ENCODE data around the gene XIRP2.
A peak's percentile ranks its signal among the peaks of the same experiment; 100 is the strongest.

The XIRP2 gene

DNA sequence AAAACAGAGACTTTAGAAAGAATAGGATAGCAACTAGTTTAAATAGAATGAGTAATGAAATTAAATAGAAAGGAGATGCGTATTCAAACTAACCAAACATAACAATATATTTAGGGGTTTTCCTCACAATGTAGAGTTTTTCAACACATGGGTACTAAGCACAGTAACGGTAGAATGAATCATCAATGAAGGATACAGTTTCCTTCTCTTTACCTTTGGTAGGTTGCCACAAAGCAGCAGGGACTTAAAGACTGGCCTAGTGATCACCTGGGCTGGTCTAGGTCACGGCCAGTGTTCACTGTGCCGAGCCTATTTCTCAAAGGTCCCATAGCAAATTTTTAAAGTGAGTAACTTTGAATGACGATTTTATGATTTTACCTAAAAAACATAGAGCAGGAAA is 311.7 kb downstream of the XIRP2 start:
- Histone ChIP-seq H3K27ac (no peak overlapping the region), H3K4me3 (ENCODE audit: low read depth, low read length) (no peak overlapping the region), H3K36me3 (replicated peaks) (no peaks in the 10 kb centered on the region), H3K27me3 (replicated peaks) (no peaks in the 10 kb centered on the region)
- DNase-seq = no peak
- TF ChIP-seq, protein P1, sequence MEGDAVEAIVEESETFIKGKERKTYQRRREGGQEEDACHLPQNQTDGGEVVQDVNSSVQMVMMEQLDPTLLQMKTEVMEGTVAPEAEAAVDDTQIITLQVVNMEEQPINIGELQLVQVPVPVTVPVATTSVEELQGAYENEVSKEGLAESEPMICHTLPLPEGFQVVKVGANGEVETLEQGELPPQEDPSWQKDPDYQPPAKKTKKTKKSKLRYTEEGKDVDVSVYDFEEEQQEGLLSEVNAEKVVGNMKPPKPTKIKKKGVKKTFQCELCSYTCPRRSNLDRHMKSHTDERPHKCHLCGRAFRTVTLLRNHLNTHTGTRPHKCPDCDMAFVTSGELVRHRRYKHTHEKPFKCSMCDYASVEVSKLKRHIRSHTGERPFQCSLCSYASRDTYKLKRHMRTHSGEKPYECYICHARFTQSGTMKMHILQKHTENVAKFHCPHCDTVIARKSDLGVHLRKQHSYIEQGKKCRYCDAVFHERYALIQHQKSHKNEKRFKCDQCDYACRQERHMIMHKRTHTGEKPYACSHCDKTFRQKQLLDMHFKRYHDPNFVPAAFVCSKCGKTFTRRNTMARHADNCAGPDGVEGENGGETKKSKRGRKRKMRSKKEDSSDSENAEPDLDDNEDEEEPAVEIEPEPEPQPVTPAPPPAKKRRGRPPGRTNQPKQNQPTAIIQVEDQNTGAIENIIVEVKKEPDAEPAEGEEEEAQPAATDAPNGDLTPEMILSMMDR (IDR thresholded peaks at IDR 0.05; ENCODE audit: low read depth, low read length, missing control alignments) = no peak
- in situ Hi-C loops (cut with HindIII; ENCODE audit: low pct_ligation_motif_present, low sequenced_read_pairs) = no loop called here

- no peak for DNase-seq
- in situ Hi-C loops (cut with HindIII; ENCODE audit: low pct_ligation_motif_present, low sequenced_read_pairs) = no loop called here
- no peak overlapping the region for H3K4me3 ChIP-seq (ENCODE audit: low read depth, low read length)
- H3K27ac ChIP-seq = no peak overlapping the region
- TF ChIP-seq, protein P1 (IDR thresholded peaks at IDR 0.05; ENCODE audit: low read depth, low read length, missing control alignments) = no peak
- H3K27me3 ChIP-seq (replicated peaks) = no peaks in the 10 kb centered on the region
- H3K36me3 ChIP-seq (replicated peaks) = no peaks in the 10 kb centered on the region
Observed at GRCh38 chr2:167209784-167210183, 321.5 kb downstream of the XIRP2 start.

DNA sequence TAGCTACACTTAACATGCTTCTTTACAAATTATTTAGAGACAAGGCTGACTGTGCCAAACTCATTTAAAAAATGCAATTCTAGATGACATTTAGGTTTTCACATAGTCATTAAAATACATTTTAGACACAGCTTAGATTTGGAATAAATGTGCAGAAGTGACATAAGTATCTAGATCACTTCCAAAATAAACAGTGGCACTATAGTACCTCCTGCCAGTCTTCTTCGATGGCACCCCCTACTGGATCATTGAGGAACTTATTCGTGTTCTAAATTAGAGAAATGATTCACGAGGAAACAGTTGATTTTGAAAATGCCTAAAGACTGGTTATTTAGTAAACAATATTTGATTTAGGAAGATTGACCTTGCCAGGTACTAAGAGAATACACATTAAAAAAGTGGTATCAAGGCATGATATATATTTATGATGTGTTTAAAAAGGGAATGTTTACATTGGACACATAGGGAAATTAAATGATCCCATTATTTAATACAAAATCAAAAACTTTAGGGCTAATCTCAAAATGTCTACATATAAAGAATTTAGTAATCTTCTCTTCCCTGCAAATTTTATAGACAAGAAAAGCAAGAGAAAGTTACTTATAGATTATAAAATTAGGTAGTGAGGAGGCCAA is 323.9 kb downstream of the XIRP2 start:
- Histone ChIP-seq H3K27ac (no peak overlapping the region), H3K27me3 (replicated peaks) (no peaks in the 10 kb centered on the region), H3K36me3 (replicated peaks) (no peaks in the 10 kb centered on the region), H3K4me3 (ENCODE audit: low read depth, low read length) (no peak overlapping the region)
- peak; percentile 57 for DNase-seq
- in situ Hi-C loops (cut with HindIII; ENCODE audit: low pct_ligation_motif_present, low sequenced_read_pairs) = no loop called here
- TF ChIP-seq, protein P1 (IDR thresholded peaks at IDR 0.05; ENCODE audit: low read depth, low read length, missing control alignments) = peak; percentile 79

- TF ChIP-seq, protein P1 (IDR thresholded peaks at IDR 0.05; ENCODE audit: low read depth, low read length, missing control alignments) = no peak
- in situ Hi-C loops (cut with HindIII; ENCODE audit: low pct_ligation_motif_present, low sequenced_read_pairs) = no loop called here
- Histone ChIP-seq H3K36me3 (replicated peaks) (no peaks in the 10 kb centered on the region), H3K27ac (no peak overlapping the region), H3K27me3 (replicated peaks) (no peaks in the 10 kb centered on the region), H3K4me3 (ENCODE audit: low read depth, low read length) (no peak overlapping the region)
- no peak for DNase-seq
Observed at GRCh38 chr2:167215595-167215994, 327.3 kb downstream of the XIRP2 start.

DNA sequence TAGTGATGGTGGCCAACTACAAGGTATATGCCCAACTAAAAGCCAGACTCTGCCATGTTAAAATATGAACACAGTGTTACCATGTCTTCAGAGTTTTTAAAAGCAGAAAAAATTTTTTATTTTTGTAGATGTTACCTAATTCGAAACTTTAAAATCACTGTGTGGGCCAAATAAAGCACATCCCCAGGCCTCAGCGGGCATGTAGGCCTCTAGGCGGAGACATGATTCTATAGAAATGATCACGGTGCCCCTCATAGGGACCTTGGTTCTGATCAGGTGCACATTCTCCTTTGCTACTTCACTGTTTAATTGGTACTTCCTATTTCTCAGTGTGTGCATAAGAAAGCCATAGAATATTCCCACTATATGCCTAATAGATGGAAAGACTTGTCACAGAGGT is 349.2 kb downstream of the XIRP2 start:
- H3K36me3 ChIP-seq (replicated peaks) = no peaks in the 10 kb centered on the region
- DNase-seq = no peak
- in situ Hi-C loops (cut with HindIII; ENCODE audit: low pct_ligation_motif_present, low sequenced_read_pairs) = no loop called here
- no peaks in the 10 kb centered on the region for H3K27me3 ChIP-seq (replicated peaks)
- no peak overlapping the region for H3K27ac ChIP-seq
- TF ChIP-seq, protein P1 (IDR thresholded peaks at IDR 0.05; ENCODE audit: low read depth, low read length, missing control alignments) = no peak
- no peak overlapping the region for H3K4me3 ChIP-seq (ENCODE audit: low read depth, low read length)

DNA sequence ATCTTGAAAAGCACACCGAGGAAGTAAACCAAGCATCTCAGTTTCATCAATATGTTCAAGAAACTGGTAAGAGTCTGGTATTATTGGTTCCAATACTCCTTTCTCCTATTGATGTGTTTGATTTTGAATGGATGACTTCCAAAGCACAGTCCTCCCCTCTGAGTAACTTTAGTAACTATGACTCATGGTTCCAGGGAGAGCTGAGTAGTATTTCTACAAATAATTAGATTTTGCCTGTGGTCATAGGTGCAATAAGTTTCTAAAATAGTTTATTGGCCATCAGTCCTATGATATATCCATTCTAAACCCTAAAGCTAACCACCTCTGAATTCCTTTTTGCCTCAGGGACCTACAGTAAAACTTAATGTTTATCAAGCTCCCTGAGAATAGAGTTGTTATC is 352.4 kb downstream of the XIRP2 start:
- no peaks in the 10 kb centered on the region for H3K27me3 ChIP-seq (replicated peaks)
- no peak for DNase-seq
- TF ChIP-seq, protein P1 (IDR thresholded peaks at IDR 0.05; ENCODE audit: low read depth, low read length, missing control alignments) = no peak
- no peak overlapping the region for H3K27ac ChIP-seq
- in situ Hi-C loops (cut with HindIII; ENCODE audit: low pct_ligation_motif_present, low sequenced_read_pairs) = no loop called here
- no peak overlapping the region for H3K4me3 ChIP-seq (ENCODE audit: low read depth, low read length)
- no peaks in the 10 kb centered on the region for H3K36me3 ChIP-seq (replicated peaks)

Data from brain microvascular endothelial cell (primary cell).